AG04449 (cell line): Measurements from ENCODE around the gene EXOC4.
"Not testable (repeated sequence)": the region's sequence is repeated elsewhere in the genome, so short reads cannot be mapped to it uniquely, and the experiment has no call there.

ENCODE experiments used
- CTCF ChIA-PET: fragments of 350-600 bp; formaldehyde crosslinking; extraction: SDS; loops from one replicate; lab custom pipeline; 2021; ENCODE audit warnings: antibody characterized with exemption; lab: Yijun Ruan, JAX
- POLR2A ChIA-PET: fragments of 400-600, 350-600 bp; formaldehyde crosslinking; extraction: SDS; loops from one replicate; lab custom pipeline; 2020; ENCODE audit warnings: antibody characterized with exemption, inconsistent platforms; lab: Yijun Ruan, JAX
- DNase-seq: peaks from one replicate; pipeline ENCODE4 v3.0.0-alpha.2; 2010; ENCODE audit warnings: low read depth, low spot score
- H3K4me3 ChIP-seq: 2 replicates; pipeline ENCODE4 v1.5.1; 2011; ENCODE audit warnings: low read depth, mild to moderate bottlenecking, control low read depth, low read length
- CTCF ChIP-seq: IDR thresholded peaks from one replicate; pipeline ENCODE4 v1.5.1; 2011; ENCODE audit warnings: mild to moderate bottlenecking, moderate library complexity, low read length, control low read depth, inconsistent platforms; ENCODE audit not compliant: insufficient read depth; ENCODE audit errors: missing control alignments

The EXOC4 gene

GRCh38 chr7:133778472-133778871 lies 525.6 kb downstream of the EXOC4 start:
- H3K4me3 ChIP-seq: no peak overlapping the region

GRCh38 chr7:133779538-133779937 lies 526.7 kb downstream of the EXOC4 start:
- DNase-seq, POLR2A ChIA-PET, H3K4me3 ChIP-seq: not testable (repeated sequence)
- CTCF ChIA-PET: interaction anchor here (1.2 kb wide), 1 partner anchor 15 kb away, joined by 3 read pairs; no protein-coding TSS in a partner anchor

More at GRCh38 chr7:133778472-133778871, 525.6 kb downstream of the EXOC4 start:
- no peak for DNase-seq
- TF ChIP-seq CTCF: no peak
- CTCF ChIA-PET: no interaction called here
- POLR2A ChIA-PET: no interaction called here

DNA sequence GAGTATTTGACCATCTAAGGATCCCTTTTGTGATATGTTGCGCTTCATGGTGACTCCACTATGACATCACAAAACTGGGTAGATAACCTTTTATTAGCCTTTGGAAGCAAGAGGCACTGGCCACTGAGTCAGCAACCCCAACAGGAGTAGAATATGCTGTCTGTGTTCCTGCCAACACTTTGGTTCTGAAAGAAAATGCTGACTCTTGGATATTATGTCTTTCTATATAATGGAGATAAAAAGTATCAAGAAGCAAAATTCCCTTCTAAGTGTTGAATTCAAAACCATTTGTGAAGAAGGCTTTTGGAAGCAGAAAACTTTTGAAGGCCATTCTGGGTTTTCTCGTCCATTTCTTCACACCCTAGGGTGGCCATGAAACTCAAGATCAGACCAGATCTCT lies 528.0 kb downstream of the EXOC4 start:
- H3K4me3 ChIP-seq: no peak overlapping the region
- no peak for DNase-seq
- ChIA-PET POLR2A (no interaction called here), CTCF (no interaction called here)
- TF ChIP-seq CTCF: no peak

DNA sequence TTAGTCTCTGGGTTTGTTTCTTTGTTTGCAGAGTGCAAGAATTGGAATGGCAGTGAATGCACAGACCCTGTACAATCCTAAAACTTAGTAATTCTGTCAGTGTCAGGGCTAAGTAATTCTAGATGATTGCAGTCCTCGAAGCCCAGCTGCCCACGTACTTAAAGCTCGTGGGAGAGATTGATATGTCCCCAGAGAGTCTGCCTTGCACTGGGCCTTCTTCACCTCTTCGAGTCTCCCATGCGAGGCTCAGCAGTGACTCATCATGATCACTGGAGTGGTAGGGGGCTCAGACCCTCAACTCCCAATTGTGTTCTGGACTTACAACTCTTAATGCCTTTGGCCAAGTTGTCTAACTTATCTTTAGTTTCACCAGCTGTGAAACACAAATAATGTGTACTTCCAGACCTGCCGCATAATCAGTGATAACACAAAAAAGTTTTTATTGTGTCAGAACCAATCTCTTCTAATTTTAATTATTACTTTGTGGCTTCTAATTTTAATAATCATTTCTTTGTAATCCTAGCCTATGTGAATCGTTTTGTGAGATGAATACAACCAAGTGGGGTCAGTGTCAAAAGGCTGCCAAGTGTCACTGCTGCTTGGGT lies 528.7 kb downstream of the EXOC4 start:
- TF ChIP-seq CTCF: no peak
- CTCF ChIA-PET: interaction anchor here (1.5 kb wide), 1 partner anchor 15 kb away, joined by 3 read pairs; no protein-coding TSS in a partner anchor
- DNase-seq: no peak
- POLR2A ChIA-PET: no interaction called here
- H3K4me3 ChIP-seq: no peak overlapping the region

- H3K4me3 ChIP-seq: no peak overlapping the region
- no peak for TF ChIP-seq CTCF
- ChIA-PET POLR2A (no interaction called here), CTCF (interaction anchor here (1.5 kb wide), 1 partner anchor 14 kb away, joined by 3 read pairs; no protein-coding TSS in a partner anchor)
- no peak for DNase-seq
These were observed 529.6 kb downstream of the EXOC4 start for GRCh38 chr7:133782470-133782869.

- H3K4me3 ChIP-seq: no peak overlapping the region
- POLR2A ChIA-PET: no interaction called here
- TF ChIP-seq CTCF: no peak
- CTCF ChIA-PET: no interaction called here
- no peak for DNase-seq
These were observed 530.4 kb downstream of the EXOC4 start for GRCh38 chr7:133783276-133783675.

GRCh38 chr7:133784486-133785001 lies 531.7 kb downstream of the EXOC4 start:
- POLR2A ChIA-PET: no interaction called here
- no peak for DNase-seq
- no peak overlapping the region for H3K4me3 ChIP-seq
- no peak for TF ChIP-seq CTCF
- CTCF ChIA-PET: no interaction called here
